ENCODE results near the gene TMEM273.

Gene TMEM273

GRCh38 chr10:49140304-49141177, 47.6 kb downstream of the TMEM273 start:
- no peak overlapping the region for H3K27ac Mint-ChIP-seq
- H3K27me3 Mint-ChIP-seq = no peaks in the 10 kb centered on the region
- ATAC-seq (ENCODE audit: low read depth) (no peak), DNase-seq (ENCODE audit: low spot score in 2 of 2) (no peak)
- H3K4me3 Mint-ChIP-seq = no peak overlapping the region
- H3K36me3 Mint-ChIP-seq = peaks cover 2% of the 10 kb centered on the region
- H3K4me1 Mint-ChIP-seq = peaks cover 6% of the 10 kb centered on the region
- peaks cover 2% of the 10 kb centered on the region for H3K9me3 Mint-ChIP-seq

- ATAC-seq (ENCODE audit: low read depth) (no peak), DNase-seq (ENCODE audit: low spot score in 2 of 2) (no peak)
- Mint-ChIP-seq H3K4me3 (no peak overlapping the region), H3K9me3 (peaks cover 2% of the 10 kb centered on the region), H3K36me3 (peaks cover 2% of the 10 kb centered on the region), H3K27ac (no peak overlapping the region), H3K4me1 (peaks cover 12% of the 10 kb centered on the region), H3K27me3 (no peaks in the 10 kb centered on the region)
Observed at GRCh38 chr10:49139846-49140195, 48.4 kb downstream of the TMEM273 start.

GRCh38 chr10:49139028-49139845, 49.0 kb downstream of the TMEM273 start:
- peaks cover 2% of the 10 kb centered on the region for H3K9me3 Mint-ChIP-seq
- ATAC-seq (ENCODE audit: low read depth) (no peak), DNase-seq (ENCODE audit: low spot score in 2 of 2) (no peak)
- H3K27ac Mint-ChIP-seq = no peak overlapping the region
- no peak overlapping the region for H3K4me3 Mint-ChIP-seq
- H3K36me3 Mint-ChIP-seq = peaks cover 2% of the 10 kb centered on the region
- H3K4me1 Mint-ChIP-seq = peaks cover 18% of the 10 kb centered on the region
- no peaks in the 10 kb centered on the region for H3K27me3 Mint-ChIP-seq

GRCh38 chr10:49138361-49138891, 49.8 kb downstream of the TMEM273 start:
- peaks cover 2% of the 10 kb centered on the region for H3K36me3 Mint-ChIP-seq
- no peaks in the 10 kb centered on the region for H3K27me3 Mint-ChIP-seq
- DNase-seq (ENCODE audit: low spot score in 2 of 2) = no peak
- peaks cover 21% of the 10 kb centered on the region for H3K4me1 Mint-ChIP-seq
- no peak overlapping the region for H3K4me3 Mint-ChIP-seq
- no peak overlapping the region for H3K27ac Mint-ChIP-seq
- ATAC-seq (ENCODE audit: low read depth) = no peak
- peaks cover 2% of the 10 kb centered on the region for H3K9me3 Mint-ChIP-seq

- DNase-seq (ENCODE audit: low spot score in 2 of 2) (no peak), ATAC-seq (ENCODE audit: low read depth) (no peak)
- peaks cover 2% of the 10 kb centered on the region for H3K36me3 Mint-ChIP-seq
- no peak overlapping the region for H3K27ac Mint-ChIP-seq
- H3K4me3 Mint-ChIP-seq = no peak overlapping the region
- H3K27me3 Mint-ChIP-seq = no peaks in the 10 kb centered on the region
- peaks cover 2% of the 10 kb centered on the region for H3K9me3 Mint-ChIP-seq
- H3K4me1 Mint-ChIP-seq = peaks cover 21% of the 10 kb centered on the region
Observed at GRCh38 chr10:49136525-49136924, 51.7 kb downstream of the TMEM273 start.

- Mint-ChIP-seq H3K27ac (peak overlapping the region; percentile 45), H3K27me3 (no peaks in the 10 kb centered on the region), H3K36me3 (peaks cover 2% of the 10 kb centered on the region), H3K4me3 (peak overlapping the region; percentile 65), H3K9me3 (peaks cover 2% of the 10 kb centered on the region), H3K4me1 (peaks cover 21% of the 10 kb centered on the region)
- DNase-seq (ENCODE audit: low spot score in 2 of 2) (peak; percentile 25), ATAC-seq (ENCODE audit: low read depth) (peak; percentile 94)
Observed at GRCh38 chr10:49135575-49136313, 52.4 kb downstream of the TMEM273 start.

- ATAC-seq (ENCODE audit: low read depth) (no peak), DNase-seq (ENCODE audit: low spot score in 2 of 2) (no peak)
- Mint-ChIP-seq H3K4me3 (no peak overlapping the region), H3K27me3 (peaks cover 5% of the 10 kb centered on the region), H3K36me3 (peaks cover 4% of the 10 kb centered on the region), H3K27ac (peak overlapping the region; percentile 21), H3K9me3 (peaks cover 3% of the 10 kb centered on the region), H3K4me1 (peaks cover 21% of the 10 kb centered on the region)
Observed at GRCh38 chr10:49134327-49134726, 53.9 kb downstream of the TMEM273 start.

GRCh38 chr10:49133706-49134248, 54.4 kb downstream of the TMEM273 start, which contains the start of gene FAM170B:
Gene FAM170B (minus strand): TSS chr10:49134021. CDS start chr10:49133918, 103 bp downstream.
- Mint-ChIP-seq H3K27ac (peak within 1 kb of the TSS; percentile 21), H3K36me3 (peaks cover 7% of the 10 kb centered on the region), H3K27me3 (peaks cover 10% of the 10 kb centered on the region), H3K9me3 (peaks cover 3% of the 10 kb centered on the region), H3K4me1 (peaks cover 21% of the 10 kb centered on the region), H3K4me3 (no peak within 1 kb of the TSS)
- ATAC-seq (ENCODE audit: low read depth) (no peak), DNase-seq (ENCODE audit: low spot score in 2 of 2) (no peak)

- peaks cover 19% of the 10 kb centered on the region for H3K27me3 Mint-ChIP-seq
- peaks cover 21% of the 10 kb centered on the region for H3K4me1 Mint-ChIP-seq
- H3K9me3 Mint-ChIP-seq = peaks cover 3% of the 10 kb centered on the region
- no peak for DNase-seq (ENCODE audit: low spot score in 2 of 2)
- H3K36me3 Mint-ChIP-seq = peaks cover 7% of the 10 kb centered on the region
- no peak overlapping the region for H3K27ac Mint-ChIP-seq
- ATAC-seq (ENCODE audit: low read depth) = no peak
- no peak overlapping the region for H3K4me3 Mint-ChIP-seq
Observed at GRCh38 chr10:49132362-49132737, 55.8 kb downstream of the TMEM273 start.

- Mint-ChIP-seq H3K4me1 (peaks cover 21% of the 10 kb centered on the region), H3K27me3 (peaks cover 19% of the 10 kb centered on the region), H3K4me3 (no peak overlapping the region), H3K27ac (no peak overlapping the region), H3K9me3 (peaks cover 3% of the 10 kb centered on the region), H3K36me3 (peaks cover 7% of the 10 kb centered on the region)
- no peak for ATAC-seq (ENCODE audit: low read depth)
- DNase-seq (ENCODE audit: low spot score in 2 of 2) = no peak
Observed at GRCh38 chr10:49131507-49132361, 56.5 kb downstream of the TMEM273 start.

GRCh38 chr10:49129376-49129775, 58.8 kb downstream of the TMEM273 start:
- H3K36me3 Mint-ChIP-seq = peaks cover 5% of the 10 kb centered on the region
- H3K27me3 Mint-ChIP-seq = peaks cover 19% of the 10 kb centered on the region
- peaks cover 2% of the 10 kb centered on the region for H3K9me3 Mint-ChIP-seq
- H3K4me1 Mint-ChIP-seq = peaks cover 4% of the 10 kb centered on the region
- ATAC-seq (ENCODE audit: low read depth) (no peak), DNase-seq (ENCODE audit: low spot score in 2 of 2) (no peak)
- no peak overlapping the region for H3K4me3 Mint-ChIP-seq
- no peak overlapping the region for H3K27ac Mint-ChIP-seq

GRCh38 chr10:49128854-49129253, 59.3 kb downstream of the TMEM273 start:
- Mint-ChIP-seq H3K27ac (no peak overlapping the region), H3K27me3 (peaks cover 19% of the 10 kb centered on the region), H3K4me1 (no peaks in the 10 kb centered on the region), H3K36me3 (peaks cover 5% of the 10 kb centered on the region), H3K4me3 (no peak overlapping the region), H3K9me3 (peaks cover 2% of the 10 kb centered on the region)
- ATAC-seq (ENCODE audit: low read depth) (no peak), DNase-seq (ENCODE audit: low spot score in 2 of 2) (no peak)

Data from memory B cell (primary cell).